ENCODE results near the gene SUMO1.
A peak's percentile ranks its signal among the peaks of the same experiment; 100 is the strongest.

The SUMO1 gene

DNA sequence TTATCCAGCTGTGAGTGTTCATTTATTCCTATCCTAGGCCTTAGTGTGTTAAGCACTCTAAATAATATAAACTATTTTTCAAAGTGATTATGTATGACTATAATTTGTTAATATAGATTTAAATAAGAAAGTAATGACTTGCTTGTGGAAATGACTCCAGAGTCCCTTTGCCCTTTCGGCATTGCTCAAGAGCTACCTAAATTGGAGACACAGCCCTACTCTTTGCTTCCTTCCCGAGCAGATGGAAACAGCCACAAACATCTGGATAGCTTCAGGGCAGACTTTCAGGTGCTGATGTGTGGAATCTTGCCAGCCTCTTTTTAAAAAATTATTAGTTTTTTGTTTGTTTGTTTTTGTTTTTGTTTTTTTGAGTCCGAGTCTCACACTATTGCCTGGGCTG, 44.0 kb downstream of the SUMO1 start:
- FAIRE-seq: no peak

DNA sequence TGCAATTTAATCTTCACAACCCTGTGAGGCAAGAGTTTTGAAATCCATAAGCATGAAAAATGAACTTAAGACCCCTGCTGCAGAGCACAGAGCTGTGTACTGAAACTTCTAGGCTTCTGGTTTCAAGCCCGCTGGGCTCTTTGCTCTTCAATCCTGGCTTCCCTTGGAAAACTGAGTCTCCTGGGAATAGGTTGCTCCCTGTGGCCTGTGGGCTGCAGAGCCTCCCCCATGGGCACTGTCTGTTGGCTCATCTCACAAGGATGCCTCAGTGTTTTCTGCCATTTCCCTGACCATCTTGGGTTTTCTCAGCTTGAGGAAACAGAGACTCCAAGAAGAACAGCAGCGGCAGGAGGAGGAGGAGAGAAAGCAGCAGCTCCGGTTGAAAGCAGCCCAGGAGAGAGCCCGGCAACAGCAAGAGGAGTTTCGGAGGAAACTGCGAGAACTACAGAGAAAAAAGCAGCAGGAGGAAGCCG, 44.5 kb downstream of the SUMO1 start:
- no peak for FAIRE-seq

DNA sequence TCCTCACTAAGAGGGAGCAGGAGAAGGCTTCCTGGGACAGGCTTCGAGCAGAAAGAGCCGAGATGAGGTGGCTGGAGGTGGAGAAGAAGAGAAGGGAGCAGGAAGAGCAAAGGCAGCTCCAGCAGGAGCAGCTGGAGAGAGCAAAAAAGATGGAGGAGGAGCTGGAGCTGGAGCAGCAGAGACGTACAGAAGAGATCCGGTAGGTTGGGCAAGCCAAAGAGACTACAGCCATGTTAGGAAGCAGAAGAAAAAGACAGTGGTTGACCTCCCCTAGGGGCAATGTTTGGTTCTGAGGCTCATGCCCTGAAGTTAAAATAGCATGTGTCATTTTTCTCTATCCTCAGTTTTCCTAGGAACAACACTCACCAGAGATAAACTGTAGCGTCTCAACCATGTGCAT, 45.1 kb downstream of the SUMO1 start:
- no peak for FAIRE-seq

DNA sequence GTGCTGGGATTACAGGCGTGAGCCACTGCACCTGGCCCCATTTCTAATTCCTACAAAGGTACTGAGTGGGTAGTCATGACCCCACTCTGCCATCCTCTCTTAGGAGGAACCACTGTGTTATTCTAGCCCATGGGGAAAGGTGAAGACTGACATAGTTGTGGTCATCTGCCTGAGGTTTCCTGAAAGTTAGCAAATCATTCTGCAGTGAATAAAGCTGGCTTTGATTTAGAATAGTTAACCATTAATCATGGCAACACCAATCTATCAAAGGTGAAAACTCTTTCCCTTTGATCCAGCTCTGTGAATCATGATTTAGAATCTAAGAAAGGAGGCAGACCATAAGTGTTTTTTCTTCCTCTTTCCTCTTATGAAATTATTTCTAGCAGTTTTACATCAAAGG, 50.8 kb downstream of the SUMO1 start:
- FAIRE-seq: no peak

DNA sequence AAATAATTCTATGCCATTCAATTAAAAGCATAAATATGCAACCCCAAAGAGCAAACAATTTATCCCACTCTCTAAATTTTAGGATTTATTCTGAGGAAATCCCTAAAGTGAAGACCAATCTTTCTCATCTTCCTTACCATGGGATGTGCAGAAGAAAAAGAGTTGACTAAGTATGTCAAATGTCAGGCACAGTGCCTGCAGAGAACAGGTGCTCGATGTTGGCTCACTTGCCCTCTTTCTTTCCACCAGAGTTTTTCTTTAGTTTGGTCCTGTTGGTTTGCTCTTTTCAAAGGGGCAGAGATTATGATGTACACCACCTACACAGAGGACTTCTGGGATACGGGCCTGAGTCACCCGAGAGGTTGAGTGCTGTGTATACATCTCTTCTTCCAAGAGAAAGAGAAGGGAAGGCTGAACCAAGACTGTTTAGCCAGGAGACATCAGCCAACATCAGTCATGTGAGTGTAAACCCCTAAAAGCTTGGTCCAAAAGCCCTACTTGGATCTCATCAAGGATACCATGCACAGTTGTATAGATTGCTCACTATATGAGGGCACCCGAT, 51.7 kb downstream of the SUMO1 start:
- FAIRE-seq: no peak

DNA sequence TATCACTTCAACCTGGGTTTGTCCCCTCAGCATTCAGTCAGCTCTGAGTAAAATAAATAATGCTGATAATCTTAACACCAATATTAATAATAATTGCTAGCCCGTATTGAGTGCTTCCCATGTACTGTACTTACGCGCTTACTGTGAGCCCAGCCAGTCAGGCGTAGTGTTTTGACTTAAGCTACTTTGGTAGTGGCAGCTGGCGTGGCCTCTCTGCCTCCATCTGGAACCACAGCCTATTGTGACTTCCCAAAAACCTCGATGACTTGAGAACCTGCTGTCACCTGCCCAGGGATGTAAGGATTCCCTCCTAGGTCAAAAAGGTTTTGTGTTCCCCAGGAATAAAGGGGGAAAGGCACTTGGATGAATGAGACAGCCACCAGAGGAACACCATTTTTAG, 53.2 kb downstream of the SUMO1 start:
- FAIRE-seq: no peak

DNA sequence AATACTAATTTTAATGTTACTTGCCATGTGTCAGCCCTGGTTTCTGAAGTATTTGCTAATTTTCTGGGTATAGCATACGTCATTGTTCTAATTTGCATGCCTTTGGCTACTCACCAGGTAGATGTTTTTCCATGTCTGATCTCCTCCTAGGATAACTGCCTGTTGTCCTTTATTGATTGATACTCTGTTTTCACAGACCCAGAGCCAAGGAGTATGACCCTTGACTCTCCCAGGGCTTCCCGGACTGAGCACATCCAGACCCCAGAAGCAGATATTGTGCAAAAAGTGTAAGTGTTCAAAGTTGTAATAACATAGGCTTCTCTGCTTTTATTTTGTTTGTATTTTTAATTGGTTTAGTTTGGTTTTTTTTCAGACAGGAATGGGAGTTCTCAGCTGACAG, 53.8 kb downstream of the SUMO1 start:
- no peak for FAIRE-seq

DNA sequence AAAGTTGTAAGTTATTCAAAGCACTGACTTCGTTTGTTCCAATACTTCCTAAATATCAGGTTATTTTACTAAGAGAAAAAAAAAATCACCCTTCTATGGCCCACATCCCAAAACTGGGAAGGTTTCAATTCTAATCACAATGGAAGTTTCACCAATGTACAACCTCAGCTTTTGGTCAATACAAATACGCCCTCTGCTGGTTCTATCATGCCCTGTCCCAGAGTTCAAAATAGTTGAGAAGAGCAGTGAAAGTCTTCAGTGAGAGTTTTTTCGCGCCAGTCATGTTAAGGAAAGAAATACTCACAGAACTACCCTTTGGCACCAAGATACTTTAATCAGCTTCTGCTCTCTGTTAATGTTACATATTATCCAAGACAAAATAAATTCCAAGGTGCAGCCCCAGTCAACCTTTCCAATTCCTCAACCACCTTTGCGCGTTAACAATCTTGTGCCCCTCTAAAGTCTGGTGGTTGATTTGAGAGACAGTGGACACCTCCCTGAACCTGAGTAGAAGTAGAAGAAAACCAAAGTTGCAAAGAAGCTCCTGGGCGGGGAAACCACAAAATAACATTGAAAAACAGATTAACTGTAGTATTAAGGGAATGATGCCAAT, 59.9 kb downstream of the SUMO1 start:
- FAIRE-seq: peak; percentile 73

DNA sequence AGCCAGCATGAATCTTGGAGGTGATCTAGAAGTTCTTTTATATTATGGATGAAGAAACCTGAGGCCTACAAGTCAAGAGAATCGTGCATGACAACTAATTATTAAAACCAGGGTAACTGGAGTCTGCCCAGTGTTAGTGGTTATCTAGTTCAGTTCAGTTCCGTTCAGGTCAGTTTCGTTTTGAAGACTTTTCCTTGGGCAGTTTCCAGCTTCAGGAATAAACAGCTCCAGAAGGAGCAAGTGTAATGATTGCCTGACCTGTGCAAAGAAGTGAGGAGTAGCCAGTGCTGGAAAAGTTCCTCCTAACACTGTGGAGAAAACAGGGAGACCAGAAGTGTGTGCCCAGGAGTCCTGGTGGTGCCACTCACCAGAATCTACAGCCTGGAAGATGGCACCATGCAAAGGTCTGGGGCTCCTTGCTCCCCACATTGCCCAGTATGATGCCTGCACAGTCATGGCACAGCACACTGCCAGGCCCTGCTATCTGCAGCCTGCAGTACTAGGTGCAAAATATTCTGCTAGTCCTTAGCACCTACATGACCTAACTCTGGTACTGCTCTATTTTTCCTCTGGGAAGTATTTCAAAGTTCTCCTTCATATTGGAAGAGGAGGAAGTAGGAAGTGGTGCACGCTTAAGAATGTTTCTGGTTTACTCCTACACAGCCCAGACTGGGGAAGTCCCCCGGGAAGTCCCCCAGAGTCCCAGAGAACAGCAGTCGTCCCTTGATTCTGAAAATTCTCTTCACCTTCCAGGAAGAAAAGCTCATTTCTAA, 65.8 kb downstream of the SUMO1 start:
- FAIRE-seq: no peak

DNA sequence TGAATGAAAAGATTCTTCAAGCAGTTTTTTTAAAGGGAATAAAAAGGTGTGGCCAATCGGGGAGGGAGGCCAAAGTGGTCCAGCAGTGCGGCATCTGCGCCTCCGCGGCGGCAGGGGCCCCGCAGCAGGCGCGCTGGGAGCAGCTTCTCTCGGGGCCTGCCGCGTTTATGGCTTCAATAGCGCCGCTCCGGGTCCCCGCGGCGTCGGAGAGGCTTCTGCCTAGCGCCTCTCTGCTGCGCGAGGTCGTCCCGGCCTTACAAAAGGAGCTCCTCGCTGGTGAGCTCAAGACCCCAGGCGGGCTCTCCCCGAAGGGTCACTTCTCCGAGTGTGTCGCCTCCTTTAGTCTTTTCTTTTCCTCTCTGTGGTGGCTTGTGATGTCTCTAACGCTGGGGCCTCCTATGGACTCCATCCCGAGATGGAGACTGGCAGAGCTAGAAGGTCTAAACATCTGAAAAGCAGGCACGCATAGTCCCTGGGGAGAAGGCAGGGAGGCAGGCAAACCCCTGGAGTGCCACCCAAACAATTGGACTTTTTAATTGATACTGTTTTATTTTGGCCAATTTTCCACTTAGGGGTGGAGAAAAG, 67.1 kb downstream of the SUMO1 start:
- no peak for FAIRE-seq

DNA sequence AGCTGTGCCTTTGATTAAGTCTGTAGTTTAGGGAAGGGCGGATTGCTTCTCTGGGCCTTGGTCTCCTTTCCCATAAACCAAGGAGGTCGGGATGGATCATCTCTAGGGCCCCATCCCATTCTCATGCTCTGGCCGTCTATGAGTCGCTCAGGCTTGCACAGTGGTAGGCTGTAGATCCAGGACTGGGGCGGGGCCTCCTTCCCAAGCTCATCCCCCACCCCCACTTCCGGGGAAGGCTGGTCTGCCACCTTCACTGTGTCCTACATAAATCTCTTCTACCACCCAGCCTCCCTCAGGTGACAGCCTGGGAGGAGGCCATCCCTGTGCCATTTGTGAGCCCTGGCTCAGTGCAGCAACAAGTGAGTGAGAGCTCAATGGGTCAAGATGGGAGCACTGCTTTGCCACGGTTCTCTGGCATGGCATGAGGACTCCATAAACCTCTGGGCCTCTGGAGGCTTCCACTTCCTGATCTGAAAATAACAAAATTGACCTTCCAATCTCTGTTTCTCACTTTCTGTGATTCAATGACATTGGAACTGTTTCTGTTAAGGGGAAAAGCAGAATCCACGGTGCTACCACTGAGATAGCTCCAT, 68.5 kb downstream of the SUMO1 start:
- no peak for FAIRE-seq

DNA sequence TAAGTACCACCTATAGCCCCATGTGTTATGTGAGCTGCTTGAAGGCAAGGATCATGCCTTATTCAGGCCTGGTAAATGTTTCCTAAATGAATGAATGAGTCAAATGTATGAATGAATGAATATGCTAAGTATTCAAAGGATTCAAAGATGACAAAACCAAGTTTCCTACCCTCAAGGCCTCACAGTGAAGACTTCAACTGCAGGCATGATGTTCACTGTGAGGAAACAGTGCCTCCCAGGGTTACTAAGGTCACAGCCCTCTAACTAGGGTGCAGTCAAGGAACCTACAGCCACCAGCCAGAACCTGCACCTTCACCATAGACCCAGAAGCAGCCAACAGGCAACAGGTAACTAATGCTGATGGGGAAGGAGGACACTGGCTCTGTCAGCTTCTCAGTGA, 69.3 kb downstream of the SUMO1 start:
- no peak for FAIRE-seq

DNA sequence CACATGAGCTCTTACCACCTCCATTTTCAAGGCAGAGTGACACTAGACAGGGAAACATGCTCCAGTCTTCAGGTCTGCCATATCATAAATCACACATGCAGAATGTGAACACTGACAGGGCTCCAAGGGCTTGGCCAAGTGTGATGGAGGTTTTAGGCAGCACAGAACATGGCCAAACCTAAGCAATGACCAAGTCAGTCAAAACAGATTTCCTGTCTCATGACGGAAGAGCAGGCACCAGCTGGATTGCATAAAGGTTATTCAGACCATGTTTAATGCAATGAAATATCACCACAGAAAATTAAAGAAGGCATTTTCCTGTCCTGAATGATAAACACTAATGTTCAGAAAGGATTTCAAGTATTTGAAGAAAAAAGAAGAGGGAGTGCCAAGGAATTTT, 72.5 kb downstream of the SUMO1 start:
- FAIRE-seq: no peak

DNA sequence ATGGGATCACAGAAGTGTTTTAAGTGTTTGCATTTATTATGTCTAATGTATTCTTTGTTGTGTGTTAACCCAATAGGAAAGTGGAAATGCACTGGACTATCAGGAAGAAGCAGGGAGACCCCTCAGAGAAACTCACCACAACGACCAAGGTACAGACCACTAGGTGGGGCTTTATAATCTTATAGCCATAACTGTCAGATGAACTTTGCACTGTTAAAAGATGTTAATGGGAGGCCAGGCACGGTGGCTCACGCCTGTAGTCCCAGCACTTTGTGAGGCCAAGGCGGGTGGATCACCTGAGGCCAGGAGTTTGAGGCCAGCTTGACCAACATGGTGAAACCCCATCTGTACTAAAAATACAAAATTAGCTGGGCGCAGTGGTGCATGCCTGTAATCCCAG, 73.2 kb downstream of the SUMO1 start:
- FAIRE-seq: no peak

DNA sequence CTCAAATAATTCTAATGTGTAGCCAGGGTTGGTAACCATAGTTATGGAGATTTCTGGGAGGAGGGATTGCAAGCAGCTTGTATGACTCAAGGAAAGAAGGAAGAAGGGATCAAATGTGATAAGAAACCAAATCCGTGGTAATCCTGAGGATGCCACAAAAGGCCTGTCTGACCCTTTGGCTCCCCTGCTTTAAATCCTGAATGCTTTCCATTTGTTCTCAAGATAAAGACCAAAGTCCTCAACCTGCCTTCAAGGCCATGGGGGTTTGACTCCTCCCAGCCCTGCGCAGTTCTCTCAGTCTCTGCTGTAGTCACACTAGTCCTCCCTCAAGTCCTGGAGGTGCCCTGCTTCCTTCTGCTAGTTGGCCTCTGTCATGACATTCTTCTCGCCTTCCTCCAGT, 74.0 kb downstream of the SUMO1 start:
- no peak for FAIRE-seq

DNA sequence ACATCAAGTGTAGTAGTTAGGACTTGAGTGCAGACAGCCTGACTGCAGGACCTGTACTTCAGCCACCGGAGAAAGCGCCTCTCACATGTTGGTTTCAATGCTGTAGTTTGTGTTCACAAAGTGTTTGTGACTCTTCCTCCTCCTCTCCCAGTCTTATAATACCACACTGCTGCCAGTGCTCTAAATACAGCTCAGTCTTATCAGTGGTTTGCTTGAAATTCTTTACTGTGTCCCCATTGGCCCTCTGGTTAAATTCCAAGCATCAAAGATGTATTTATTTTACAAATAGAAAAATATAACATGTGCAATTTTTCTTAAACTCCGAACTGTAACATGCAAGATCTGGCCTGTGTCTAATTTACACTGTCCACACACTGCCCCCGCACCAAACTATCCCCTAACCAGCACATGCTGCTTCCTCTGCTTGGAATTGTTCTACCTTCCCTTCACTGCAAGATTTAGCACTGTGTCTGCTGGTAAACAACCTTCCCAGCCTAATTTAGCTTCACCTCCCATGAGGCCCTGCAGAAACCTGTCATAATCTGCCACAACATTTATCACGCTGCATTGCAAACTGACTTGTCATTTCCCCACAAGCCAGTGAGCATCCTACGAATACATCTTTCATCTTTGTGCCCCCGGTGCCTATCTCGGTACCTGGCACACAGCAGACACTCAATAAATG, 77.1 kb downstream of the SUMO1 start:
- FAIRE-seq: no peak

DNA sequence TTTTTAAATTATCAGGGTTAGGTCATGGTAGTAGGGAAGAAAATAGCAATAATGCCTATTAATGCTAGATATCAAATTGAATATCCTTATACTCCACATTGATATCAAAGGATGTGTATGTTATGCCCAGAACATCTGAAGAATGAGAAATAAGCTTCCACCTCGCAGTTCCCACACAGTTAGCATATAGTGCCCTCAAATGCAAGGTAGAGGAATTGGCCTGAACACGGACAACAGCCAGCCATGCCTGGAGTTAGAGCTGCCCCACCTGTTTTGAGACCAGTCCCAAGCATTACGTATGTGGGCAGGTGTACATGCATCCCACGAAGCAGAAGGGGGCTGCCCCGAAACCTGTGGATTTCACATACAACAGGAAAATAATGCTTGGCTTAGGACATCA, 79.6 kb downstream of the SUMO1 start:
- FAIRE-seq: no peak

DNA sequence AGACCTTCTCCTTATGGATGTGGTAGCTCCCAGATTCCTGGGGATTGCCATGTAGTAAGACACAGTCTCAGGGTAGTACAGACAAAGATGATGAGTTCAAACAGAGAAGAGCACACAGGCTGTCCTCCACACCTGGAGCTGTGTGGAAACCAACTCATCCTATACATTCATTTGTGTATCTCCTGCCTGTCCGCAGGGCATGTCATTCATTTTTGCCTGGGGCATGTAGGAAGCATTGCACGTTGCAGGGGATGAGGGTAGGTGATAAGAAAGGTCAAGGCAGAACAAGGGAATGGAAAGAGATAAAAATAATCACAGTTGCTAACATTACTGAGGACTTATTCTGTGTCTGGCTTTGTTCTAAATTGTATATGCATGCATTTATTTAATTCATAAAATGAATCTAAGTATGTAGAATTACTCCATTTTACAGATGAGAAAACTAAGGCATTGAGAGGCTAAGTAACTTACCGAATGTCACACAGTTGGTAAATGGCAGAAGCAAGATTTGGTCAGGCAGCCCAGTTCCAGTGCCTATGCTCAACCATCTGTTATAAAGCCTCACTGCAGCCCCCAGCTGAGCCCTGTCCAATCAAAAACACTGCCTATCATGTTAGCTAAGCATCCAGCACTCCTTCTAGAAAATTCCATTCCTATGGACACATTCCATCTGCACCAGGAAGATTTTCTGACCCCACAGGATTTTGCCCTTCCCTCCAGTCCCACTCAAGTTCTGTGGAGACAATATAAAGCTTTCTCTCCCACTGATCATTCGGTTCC, 81.0 kb downstream of the SUMO1 start:
- FAIRE-seq: no peak
